Superior temporal gyrus (tissue), 1 donor: Measurements from ENCODE around the gene GADD45B.
A peak's percentile ranks its signal among the peaks of the same experiment; 100 is the strongest.
"Not testable (repeated sequence)": the region's sequence is repeated elsewhere in the genome, so short reads cannot be mapped to it uniquely, and the experiment has no call there.

ENCODE experiments used
- DNase-seq: peaks from one replicate; pipeline ENCODE4 v3.0.0-alpha.2; 2016; ENCODE audit errors: extremely low spot score

GADD45B gene

GRCh38 chr19:2469102-2469914 lies 6.6 kb upstream of the GADD45B start:
- DNase-seq = no peak

GRCh38 chr19:2469915-2470200 lies 6.1 kb upstream of the GADD45B start:
- not testable (repeated sequence) for DNase-seq

- DNase-seq = peak; percentile 84
Measured at GRCh38 chr19:2474232-2475017, 1.5 kb upstream of the GADD45B start.

- peak; percentile 15 for DNase-seq
Measured at GRCh38 chr19:2475018-2475701, 767 bp upstream of the GADD45B start.

- peak; percentile 16 for DNase-seq
Measured at GRCh38 chr19:2476451-2477140, 669 bp downstream of the GADD45B start.

- peak; percentile 16 for DNase-seq
Measured at GRCh38 chr19:2477141-2477710, 1.3 kb downstream of the GADD45B start.

GRCh38 chr19:2477732-2478191 lies 1.8 kb downstream of the GADD45B start:
- DNase-seq = peak; percentile 11

- peak; percentile 16 for DNase-seq
Measured at GRCh38 chr19:2478278-2478755, 2.4 kb downstream of the GADD45B start.

GRCh38 chr19:2478756-2479555 lies 3.0 kb downstream of the GADD45B start:
- DNase-seq = peak; percentile 14

- no peak for DNase-seq
Measured at GRCh38 chr19:2479556-2480194, 3.7 kb downstream of the GADD45B start.

- DNase-seq = no peak
Measured at GRCh38 chr19:2481466-2481865, 5.5 kb downstream of the GADD45B start.

GRCh38 chr19:2482354-2483038 lies 6.6 kb downstream of the GADD45B start:
- DNase-seq = no peak

- no peak for DNase-seq
Measured at GRCh38 chr19:2483084-2483483, 7.2 kb downstream of the GADD45B start.

GRCh38 chr19:2483484-2484151 lies 7.7 kb downstream of the GADD45B start:
- DNase-seq = no peak

- no peak for DNase-seq
Measured at GRCh38 chr19:2484178-2484937, 8.4 kb downstream of the GADD45B start.

GRCh38 chr19:2485428-2485827 lies 9.5 kb downstream of the GADD45B start:
- no peak for DNase-seq

GRCh38 chr19:2487090-2487489 lies 11.2 kb downstream of the GADD45B start:
- DNase-seq = no peak

GRCh38 chr19:2487842-2488241 lies 11.9 kb downstream of the GADD45B start:
- no peak for DNase-seq
